Panc1 (cell line): Measurements from ENCODE around the gene ANKRD18A.
"Not testable (repeated sequence)": the region's sequence is repeated elsewhere in the genome, so short reads cannot be mapped to it uniquely, and the experiment has no call there.

Experiments
- CTCF ChIP-seq: fragments of 450-650 bp; IDR thresholded peaks from 2 replicates; pipeline ENCODE4 v1.5.1; 2017; ENCODE audit warnings: mild to moderate bottlenecking
- POLR2AphosphoS5 ChIP-seq: IDR thresholded peaks from 2 replicates; pipeline ENCODE4 v1.6.1; 2012; ENCODE audit warnings: mild to moderate bottlenecking, low read depth, low read length, moderate library complexity
- REST ChIP-seq, 2 experiments: IDR thresholded peaks; 2 replicates each; pipeline ENCODE4 v1.6.1; 2011 to 2012; ENCODE audit warnings: low read depth in 2 of 2, control low read depth in 1 of 2, low read length in 1 of 2, mild to moderate bottlenecking in 1 of 2, moderate library complexity in 1 of 2; ENCODE audit not compliant: insufficient read depth in 1 of 2
- SIN3A ChIP-seq: IDR thresholded peaks from 2 replicates; pipeline ENCODE4 v1.6.1; 2012; ENCODE audit warnings: low read depth, mild to moderate bottlenecking, low read length, moderate library complexity, borderline replicate concordance; ENCODE audit not compliant: insufficient read depth

GRCh38 chr9:38591346-38592063 is 28.9 kb downstream of the ANKRD18A start:
- not testable (repeated sequence) for TF ChIP-seq CTCF; REST (IDR thresholded peaks at IDR 0.05; ENCODE audit: insufficient read depth in 1 of 2, low read depth in 2 of 2, low read length in 1 of 2); SIN3A; POLR2AphosphoS5
